ENCODE results near the gene INAFM2.

- TF ChIP-seq PKNOX1 (IDR thresholded peaks at IDR 0.05) (no peak), SP1 (IDR thresholded peaks at IDR 0.05) (no peak), BHLHE40 (IDR thresholded peaks at IDR 0.05; ENCODE audit: borderline replicate concordance) (no peak), SUZ12 (IDR thresholded peaks at IDR 0.05) (no peak), FOXM1 (IDR thresholded peaks at IDR 0.05; ENCODE audit: borderline replicate concordance) (no peak), ELF4 (IDR thresholded peaks at IDR 0.05) (no peak), TARDBP (IDR thresholded peaks at IDR 0.05) (no peak), NFRKB (IDR thresholded peaks at IDR 0.05) (no peak), CTBP1 (IDR thresholded peaks at IDR 0.05; ENCODE audit: borderline replicate concordance) (no peak), HDGF (IDR thresholded peaks at IDR 0.05; ENCODE audit: borderline replicate concordance) (no peak), ZNF384 (IDR thresholded peaks at IDR 0.05) (no peak), FOXK2 (IDR thresholded peaks at IDR 0.05) (no peak)
Observed at GRCh38 chr15:40289140-40289775, 34.2 kb upstream of the INAFM2 start.

All from HEK293T (cell line).